ENCODE results near the gene SLC1A5. TPM values are rescaled to one million over a fixed set of nuclear protein-coding genes. Genes with fewer than 3 reads are reported as not detected.

The SLC1A5 gene
- total RNA-seq, 4 donors from 2014 or later, result 97.3 to 156 (median 114) TPM

- H3K4me3 ChIP-seq, result no peak overlapping the region
- H3K36me3 ChIP-seq, result peaks cover 67 to 100% (median 78%) of the 10 kb centered on the region in 3 donors
- H3K27ac ChIP-seq, result peak overlapping the region in 3 of 4 donors; percentile 11 to 77 (median 38)
- WGBS, 2 donors, result 80% methylated on average over 1 of the region's 14 CpGs; no CpG with 5 or more reads in 1 of the 2 donors
- no peak for DNase-seq
- no peaks in the 10 kb centered on the region for H3K9me3 ChIP-seq
- H3K4me1 ChIP-seq, result peaks cover 26 to 74% (median 32%) of the 10 kb centered on the region in 3 donors
- intact Hi-C loops (cut with DNase I), result no loop called here
- TF ChIP-seq, protein P1, sequence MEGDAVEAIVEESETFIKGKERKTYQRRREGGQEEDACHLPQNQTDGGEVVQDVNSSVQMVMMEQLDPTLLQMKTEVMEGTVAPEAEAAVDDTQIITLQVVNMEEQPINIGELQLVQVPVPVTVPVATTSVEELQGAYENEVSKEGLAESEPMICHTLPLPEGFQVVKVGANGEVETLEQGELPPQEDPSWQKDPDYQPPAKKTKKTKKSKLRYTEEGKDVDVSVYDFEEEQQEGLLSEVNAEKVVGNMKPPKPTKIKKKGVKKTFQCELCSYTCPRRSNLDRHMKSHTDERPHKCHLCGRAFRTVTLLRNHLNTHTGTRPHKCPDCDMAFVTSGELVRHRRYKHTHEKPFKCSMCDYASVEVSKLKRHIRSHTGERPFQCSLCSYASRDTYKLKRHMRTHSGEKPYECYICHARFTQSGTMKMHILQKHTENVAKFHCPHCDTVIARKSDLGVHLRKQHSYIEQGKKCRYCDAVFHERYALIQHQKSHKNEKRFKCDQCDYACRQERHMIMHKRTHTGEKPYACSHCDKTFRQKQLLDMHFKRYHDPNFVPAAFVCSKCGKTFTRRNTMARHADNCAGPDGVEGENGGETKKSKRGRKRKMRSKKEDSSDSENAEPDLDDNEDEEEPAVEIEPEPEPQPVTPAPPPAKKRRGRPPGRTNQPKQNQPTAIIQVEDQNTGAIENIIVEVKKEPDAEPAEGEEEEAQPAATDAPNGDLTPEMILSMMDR (IDR thresholded peaks at IDR 0.05), result no peak
- TF ChIP-seq POLR2A (IDR thresholded peaks at IDR 0.05), result no peak
- H3K27me3 ChIP-seq, result no peaks in the 10 kb centered on the region
These were observed 60.2 kb downstream of the SLC1A5 start for GRCh38 chr19:46728208-46728607.

DNA sequence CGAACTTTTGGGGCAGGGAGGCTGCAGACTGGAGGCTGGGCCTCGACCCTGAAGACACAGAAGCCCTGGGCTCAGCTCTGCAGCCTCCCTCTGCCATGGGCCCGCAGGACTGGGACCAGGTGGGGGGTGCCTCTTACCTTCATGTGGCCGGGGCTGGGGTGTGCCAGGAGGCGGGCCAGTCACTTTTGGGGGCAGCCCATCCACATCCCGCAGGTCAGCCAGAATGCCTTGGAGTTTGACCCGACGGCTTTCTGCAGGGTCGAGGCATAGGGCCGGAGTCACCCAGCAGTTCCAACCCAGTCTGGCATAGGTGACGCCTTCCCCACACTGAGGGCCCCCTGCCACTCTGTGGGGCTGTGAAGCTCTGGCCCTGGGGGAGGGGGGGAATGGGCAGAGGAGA is 60.6 kb downstream of the SLC1A5 start:
- TF ChIP-seq POLR2A (IDR thresholded peaks at IDR 0.05), result no peak
- intact Hi-C loops (cut with DNase I), result no loop called here
- WGBS, 2 donors, result 83 to 90% methylated on average over 6 to 9 of the region's 11 CpGs
- Histone ChIP-seq H3K27me3 (no peaks in the 10 kb centered on the region), H3K9me3 (no peaks in the 10 kb centered on the region), H3K4me1 (peaks cover 22 to 74% (median 27%) of the 10 kb centered on the region in 3 donors), H3K4me3 (no peak overlapping the region), H3K27ac (peak overlapping the region in 3 of 4 donors; percentile 11 to 77 (median 38)), H3K36me3 (peaks cover 67 to 100% (median 78%) of the 10 kb centered on the region in 3 donors)
- DNase-seq, result no peak

- WGBS, 2 donors, result 56 to 70% methylated on average over 6 to 10 of the region's 14 CpGs
- H3K27me3 ChIP-seq, result no peaks in the 10 kb centered on the region
- DNase-seq, result no peak
- no peaks in the 10 kb centered on the region for H3K9me3 ChIP-seq
- TF ChIP-seq, protein P1 (IDR thresholded peaks at IDR 0.05), result no peak
- TF ChIP-seq POLR2A (IDR thresholded peaks at IDR 0.05), result no peak
- peak overlapping the region in 1 of 4 donors; percentile 38 for H3K27ac ChIP-seq
- H3K4me3 ChIP-seq, result no peak overlapping the region
- peaks cover 15 to 73% (median 20%) of the 10 kb centered on the region in 3 donors for H3K4me1 ChIP-seq
- peaks cover 72 to 100% (median 79%) of the 10 kb centered on the region in 3 donors for H3K36me3 ChIP-seq
- intact Hi-C loops (cut with DNase I), result no loop called here
These were observed 61.4 kb downstream of the SLC1A5 start for GRCh38 chr19:46726971-46727501.

- TF ChIP-seq, protein P1 (IDR thresholded peaks at IDR 0.05), result no peak
- TF ChIP-seq POLR2A (IDR thresholded peaks at IDR 0.05), result no peak
- DNase-seq, result no peak
- Histone ChIP-seq H3K27ac (peak overlapping the region in 1 of 4 donors; percentile 38), H3K9me3 (no peaks in the 10 kb centered on the region), H3K4me1 (peaks cover 10 to 70% (median 15%) of the 10 kb centered on the region in 3 donors), H3K36me3 (peaks cover 77 to 100% (median 84%) of the 10 kb centered on the region in 3 donors), H3K27me3 (no peaks in the 10 kb centered on the region), H3K4me3 (no peak overlapping the region)
- WGBS, 2 donors, result 86 to 89% methylated on average over 10 of the region's 10 CpGs
- intact Hi-C loops (cut with DNase I), result no loop called here
These were observed 61.8 kb downstream of the SLC1A5 start for GRCh38 chr19:46726551-46726950.

- DNase-seq, result no peak
- Histone ChIP-seq H3K4me1 (peaks cover 6 to 63% (median 9%) of the 10 kb centered on the region in 3 donors), H3K9me3 (no peaks in the 10 kb centered on the region), H3K4me3 (no peak overlapping the region), H3K27me3 (no peaks in the 10 kb centered on the region), H3K36me3 (peaks cover 84 to 100% (median 88%) of the 10 kb centered on the region in 3 donors), H3K27ac (no peak overlapping the region)
- WGBS, 2 donors, result 78 to 81% methylated on average over 9 of the region's 9 CpGs
- intact Hi-C loops (cut with DNase I), result no loop called here
- no peak for TF ChIP-seq POLR2A (IDR thresholded peaks at IDR 0.05)
- TF ChIP-seq, protein P1 (IDR thresholded peaks at IDR 0.05), result no peak
These were observed 62.5 kb downstream of the SLC1A5 start for GRCh38 chr19:46725859-46726393.

Data from esophagus squamous epithelium (tissue), 5 donors.